SK-N-MC (cell line): ENCODE results near the gene PFKP.
A peak's percentile ranks its signal among the peaks of the same experiment; 100 is the strongest.

Source experiments
- DNase-seq: peaks from one replicate; pipeline ENCODE4 v3.0.0-alpha.2; 2011; ENCODE audit warnings: low read depth, low spot score
- H3K27ac ChIP-seq: fragments of 200-600 bp; sonication (generic); 2 replicates; pipeline ENCODE4 v1.5.1; 2016; ENCODE audit warnings: mixed run types
- H3K36me3 ChIP-seq: fragments of 200-600 bp; sonication (generic); 2 replicates; pipeline ENCODE4 v1.6.1; 2017; ENCODE audit warnings: antibody characterized with exemption, low read length, mixed read lengths; ENCODE audit not compliant: insufficient read depth
- H3K4me3 ChIP-seq: fragments of 200-600 bp; sonication (generic); 2 replicates; pipeline ENCODE4 v1.5.1; 2016
- H3K9ac ChIP-seq: fragments of 200-600 bp; sonication (generic); 2 replicates; pipeline ENCODE4 v1.8.0; 2017; ENCODE audit warnings: mixed run types, mixed read lengths; ENCODE audit not compliant: insufficient read length
- H3K9me3 ChIP-seq: fragments of 200-600 bp; sonication (generic); 2 replicates; pipeline ENCODE4 v1.6.1; 2017; ENCODE audit warnings: low read depth, mild to moderate bottlenecking, antibody characterized with exemption, low read length, moderate library complexity, mixed read lengths
- EZH2 ChIP-seq: fragments of 200-600 bp; sonication (generic); IDR thresholded peaks from one replicate; pipeline ENCODE4 v1.6.1; 2017; ENCODE audit warnings: antibody characterized with exemption
- FOXP2 ChIP-seq: optimal IDR thresholded peaks from 2 replicates; pipeline ENCODE3; 2011; ENCODE audit warnings: mild to moderate bottlenecking, moderate library complexity; ENCODE audit not compliant: insufficient read depth; ENCODE audit errors: extremely low read length, control extremely low read depth
- POLR2AphosphoS5 ChIP-seq: IDR thresholded peaks from 2 replicates; pipeline ENCODE4 v1.6.1; 2012; ENCODE audit warnings: mild to moderate bottlenecking, low read depth, low read length, borderline replicate concordance

Gene PFKP

DNA sequence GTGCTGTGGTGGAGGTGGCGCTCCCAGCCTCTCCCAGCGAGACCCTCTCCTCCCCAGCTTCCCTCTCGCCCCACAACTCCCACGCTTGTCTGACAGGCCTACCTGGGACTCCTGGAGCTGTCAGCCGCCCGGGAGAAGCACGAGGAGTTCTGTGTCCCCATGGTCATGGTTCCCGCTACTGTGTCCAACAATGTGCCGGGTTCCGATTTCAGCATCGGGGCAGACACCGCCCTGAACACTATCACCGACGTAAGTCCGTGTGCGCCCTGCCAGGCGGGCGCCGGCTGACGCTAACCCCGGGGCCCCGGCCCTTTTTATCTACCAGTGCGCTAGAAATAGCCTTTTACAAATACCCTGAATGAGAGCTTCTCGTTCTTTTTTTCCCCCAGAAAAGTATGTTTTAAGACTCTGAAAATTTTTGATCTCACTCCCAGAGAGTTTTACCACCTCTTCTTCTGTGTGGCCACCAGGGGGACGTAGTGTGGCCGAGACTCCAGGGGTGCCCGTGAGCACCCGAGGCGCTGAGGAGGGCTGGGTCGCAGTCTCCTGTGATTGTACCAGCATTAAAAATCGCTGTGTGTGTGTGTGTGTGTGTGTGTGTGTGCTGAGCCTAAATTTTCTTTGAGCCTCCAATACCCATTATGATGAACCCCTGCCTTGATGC is 52.6 kb downstream of the PFKP start:
- Histone ChIP-seq H3K9ac (no peak overlapping the region), H3K27ac (no peak overlapping the region), H3K9me3 (no peaks in the 10 kb centered on the region), H3K36me3 (peaks cover 42% of the 10 kb centered on the region; the same call in 1 of the 2 replicates), H3K4me3 (no peak overlapping the region)
- TF ChIP-seq POLR2AphosphoS5: no peak
- TF ChIP-seq EZH2: no peak
- no peak for TF ChIP-seq FOXP2
- DNase-seq: no peak

DNA sequence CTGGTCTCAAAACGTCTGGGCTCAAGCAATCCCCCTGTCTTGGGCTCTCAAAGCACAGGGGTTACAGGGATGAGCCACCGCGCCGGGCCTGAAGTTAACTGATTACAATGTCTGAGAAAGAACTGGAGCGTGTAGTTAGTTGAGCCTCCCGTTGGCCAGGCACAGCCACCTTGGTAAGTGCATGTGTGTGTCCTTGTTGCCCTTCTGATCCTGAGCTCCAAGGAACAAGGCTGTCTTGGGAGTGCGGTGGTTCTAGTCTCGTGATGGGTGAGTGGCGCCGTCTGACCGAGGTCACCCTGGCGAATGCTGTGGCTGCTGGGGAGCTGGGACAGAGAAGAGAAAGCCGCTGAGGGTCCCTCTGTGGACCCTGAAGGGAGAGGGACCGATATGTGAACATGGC is 54.7 kb downstream of the PFKP start:
- DNase-seq: no peak
- Histone ChIP-seq H3K27ac (no peak overlapping the region), H3K36me3 (peaks cover 32% of the 10 kb centered on the region; the same call in 1 of the 2 replicates), H3K9me3 (no peaks in the 10 kb centered on the region), H3K9ac (no peak overlapping the region), H3K4me3 (no peak overlapping the region)
- no peak for TF ChIP-seq EZH2
- no peak for TF ChIP-seq FOXP2
- no peak for TF ChIP-seq POLR2AphosphoS5

DNA sequence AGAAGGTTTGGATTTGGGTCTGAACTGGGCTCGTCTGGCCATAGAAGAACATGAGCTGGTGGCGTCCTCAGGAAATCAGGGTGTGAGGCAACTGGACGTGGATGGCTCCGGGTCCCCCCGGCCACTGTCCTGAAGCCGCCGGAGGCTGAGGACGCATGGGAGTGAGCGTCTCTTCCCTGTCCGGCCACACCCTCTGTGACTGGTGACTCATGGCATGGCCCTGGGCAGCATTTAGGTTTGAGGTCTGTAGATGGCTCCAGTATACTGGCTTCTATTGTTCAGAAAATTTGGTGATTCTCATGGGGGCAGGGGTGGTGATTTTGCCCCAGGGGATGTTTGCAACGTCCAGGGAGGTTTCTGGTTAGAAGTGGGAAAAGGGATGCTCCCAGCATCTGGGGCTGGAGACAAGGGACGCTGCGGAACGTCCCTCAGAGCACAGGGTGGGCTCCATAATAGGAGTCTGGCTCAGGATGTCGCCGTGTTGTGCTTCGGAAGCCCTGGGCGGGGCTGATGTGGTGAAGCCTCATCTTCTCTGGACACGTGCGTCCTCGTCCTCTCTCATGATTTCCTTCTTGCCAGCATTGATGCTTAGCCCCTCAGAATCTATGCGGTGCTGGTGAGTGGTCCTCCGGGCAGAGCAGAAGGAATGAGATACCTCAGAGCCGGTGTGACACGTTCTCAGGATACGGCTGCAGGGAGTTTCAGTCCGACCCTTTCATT is 55.3 kb downstream of the PFKP start:
- Histone ChIP-seq H3K9ac (no peak overlapping the region), H3K36me3 (peaks cover 29% of the 10 kb centered on the region; the same call in 1 of the 2 replicates), H3K27ac (no peak overlapping the region), H3K4me3 (no peak overlapping the region), H3K9me3 (no peaks in the 10 kb centered on the region)
- no peak for TF ChIP-seq POLR2AphosphoS5
- no peak for TF ChIP-seq EZH2
- no peak for TF ChIP-seq FOXP2
- DNase-seq: no peak

DNA sequence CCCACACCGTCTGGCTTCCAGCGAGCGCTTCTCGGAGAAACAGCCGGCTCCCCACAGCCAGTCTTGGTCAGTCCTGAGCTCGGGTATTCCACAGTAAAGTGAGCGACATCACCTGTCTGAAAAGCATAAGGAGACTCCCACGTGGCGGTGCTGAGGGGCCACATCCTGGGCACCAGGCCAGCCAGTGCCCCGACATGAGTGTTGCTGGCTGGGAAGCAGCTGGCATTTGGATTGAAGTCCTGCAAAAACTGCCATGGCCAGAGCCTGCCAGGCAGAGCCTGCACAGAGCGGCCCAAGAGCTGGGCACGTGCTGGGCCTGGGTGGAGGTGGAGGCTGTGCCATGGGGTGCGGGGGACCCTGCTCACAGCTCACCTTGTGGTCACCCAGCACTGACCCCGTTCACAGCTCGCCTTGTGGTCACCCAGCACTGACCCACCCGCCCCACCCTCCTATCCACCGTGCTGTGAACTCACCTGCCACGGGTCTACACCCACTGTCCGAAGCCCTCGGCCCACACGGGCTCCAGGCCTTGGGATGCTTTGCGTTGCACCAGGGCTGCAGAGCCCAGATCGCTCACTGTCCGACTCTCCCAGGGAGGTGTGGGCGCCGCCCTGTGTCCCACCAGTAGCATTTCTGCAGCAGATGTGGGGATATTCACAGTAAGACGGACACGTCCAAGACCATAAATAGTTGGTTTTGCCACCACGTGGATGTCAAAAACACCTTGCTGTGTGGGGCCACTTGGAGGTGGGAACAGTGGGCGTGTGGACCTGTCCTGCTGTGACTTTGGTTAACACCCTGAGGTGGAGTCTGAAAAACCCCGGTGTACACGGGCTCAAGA is 56.4 kb downstream of the PFKP start:
- TF ChIP-seq POLR2AphosphoS5: no peak
- TF ChIP-seq FOXP2: no peak
- TF ChIP-seq EZH2: no peak
- Histone ChIP-seq H3K9ac (no peak overlapping the region), H3K4me3 (no peak overlapping the region), H3K36me3 (peaks cover 25% of the 10 kb centered on the region; the same call in 1 of the 2 replicates), H3K9me3 (no peaks in the 10 kb centered on the region), H3K27ac (no peak overlapping the region)
- DNase-seq: no peak

DNA sequence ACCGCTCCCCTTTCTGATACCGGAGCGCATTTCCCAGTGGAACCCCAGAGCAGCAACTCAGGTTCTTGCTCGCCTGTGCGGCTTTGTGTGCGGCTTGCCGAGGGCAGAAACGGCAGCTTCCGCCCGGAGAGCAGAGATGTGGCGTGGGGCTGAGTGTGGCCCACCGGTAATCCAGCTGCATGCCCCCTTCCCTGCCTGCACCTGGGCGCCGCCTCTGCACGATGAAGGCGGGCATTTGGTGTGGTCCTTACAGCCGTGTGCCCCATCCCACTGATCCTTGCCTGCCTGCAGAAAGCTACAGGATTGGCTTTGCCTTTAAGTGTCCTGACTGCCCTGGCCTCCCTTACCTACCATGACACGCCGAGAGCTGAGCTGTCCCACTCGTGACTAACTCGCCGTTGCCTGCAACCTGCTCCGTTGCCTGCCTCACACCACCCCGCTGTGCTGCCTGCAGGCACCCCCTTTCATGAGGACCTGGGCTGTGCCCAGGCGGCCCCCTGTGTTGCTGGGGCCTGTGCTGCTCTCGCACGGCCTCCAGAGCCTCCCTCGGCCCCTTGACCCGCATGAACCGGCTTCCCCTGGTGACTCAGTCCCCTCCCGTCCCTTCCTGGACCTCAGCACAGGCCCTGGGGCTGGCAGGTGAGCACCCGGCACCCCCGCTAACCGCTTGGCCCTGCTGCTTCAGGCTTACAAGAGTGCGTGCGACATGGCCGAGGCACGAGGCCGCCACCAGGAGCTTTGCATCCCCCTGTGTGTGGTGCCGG is 57.2 kb downstream of the PFKP start:
- no peak for TF ChIP-seq FOXP2
- no peak for TF ChIP-seq POLR2AphosphoS5
- no peak for TF ChIP-seq EZH2
- DNase-seq: no peak
- Histone ChIP-seq H3K36me3 (peaks cover 23% of the 10 kb centered on the region; the same call in 1 of the 2 replicates), H3K4me3 (no peak overlapping the region), H3K9ac (no peak overlapping the region), H3K27ac (no peak overlapping the region), H3K9me3 (no peaks in the 10 kb centered on the region)

DNA sequence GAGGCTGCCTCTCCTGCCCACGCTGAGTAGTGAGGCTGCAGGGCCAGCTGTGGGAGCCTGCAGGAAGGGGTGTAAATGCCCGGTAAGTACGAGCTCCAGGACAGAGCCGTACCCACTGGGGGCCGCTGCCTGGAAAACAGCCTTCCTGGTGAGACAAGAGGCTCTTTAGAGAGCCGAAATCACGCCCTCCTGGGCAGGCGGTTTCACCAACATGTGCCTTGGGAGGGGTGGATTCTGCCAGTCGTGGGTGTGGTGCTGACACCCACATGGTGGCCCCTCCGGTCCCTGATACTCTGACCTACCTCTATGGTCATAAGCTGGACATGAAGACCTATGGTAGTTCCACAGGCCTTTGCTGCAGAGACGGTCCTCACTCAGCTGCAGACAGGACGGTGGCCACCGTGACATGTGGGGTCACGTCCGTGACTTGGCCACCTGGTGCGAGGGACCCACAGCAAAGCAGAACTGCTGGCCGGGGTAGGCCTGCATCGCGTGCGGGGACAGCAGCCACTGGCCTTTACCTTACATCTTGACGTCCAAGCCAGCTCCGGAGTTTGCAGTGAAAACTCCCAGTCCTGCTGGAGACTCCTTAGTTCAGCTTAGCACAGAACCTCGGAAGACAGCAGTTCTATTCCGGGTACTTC is 58.3 kb downstream of the PFKP start:
- Histone ChIP-seq H3K36me3 (peaks cover 26% of the 10 kb centered on the region; the same call in 1 of the 2 replicates), H3K9ac (no peak overlapping the region), H3K9me3 (no peaks in the 10 kb centered on the region), H3K27ac (peak overlapping the region; percentile 50; the same call in 1 of the 2 replicates), H3K4me3 (no peak overlapping the region)
- DNase-seq: no peak
- TF ChIP-seq POLR2AphosphoS5: no peak
- TF ChIP-seq FOXP2: no peak
- TF ChIP-seq EZH2: no peak

DNA sequence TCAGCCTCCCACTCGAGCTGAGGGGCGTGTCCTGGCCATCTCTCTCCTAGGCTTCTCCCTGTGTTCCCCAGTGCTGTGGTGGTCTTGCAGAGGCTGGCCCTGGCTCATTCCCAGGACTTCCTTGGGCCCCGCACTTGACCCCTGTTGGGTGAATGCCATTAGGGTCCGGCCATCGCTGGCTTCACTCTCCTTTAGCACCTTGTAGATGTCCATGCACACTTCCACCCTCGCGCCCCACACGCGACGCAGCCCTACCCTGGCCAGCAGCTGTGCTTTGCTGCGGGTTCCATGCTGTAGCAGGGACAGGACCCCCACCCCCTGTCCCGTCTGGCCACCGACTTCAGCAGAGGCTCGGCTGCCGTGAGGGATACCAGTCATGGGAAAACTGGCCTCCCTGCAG is 58.9 kb downstream of the PFKP start:
- H3K36me3 ChIP-seq: peaks cover 25% of the 10 kb centered on the region; the same call in 1 of the 2 replicates
- DNase-seq: no peak
- H3K4me3 ChIP-seq: peak overlapping the region; percentile 22; the same call in 1 of the 2 replicates

More for the DNA sequence above, 58.9 kb downstream of the PFKP start:
- H3K9me3 ChIP-seq: no peaks in the 10 kb centered on the region
- TF ChIP-seq FOXP2 (no peak), POLR2AphosphoS5 (no peak), EZH2 (no peak)
- no peak overlapping the region for H3K9ac ChIP-seq
- peak overlapping the region; percentile 50; the same call in 1 of the 2 replicates for H3K27ac ChIP-seq
